Measurements from ENCODE around the gene ACCS. TPM values are rescaled to one million over a fixed set of nuclear protein-coding genes. Genes with fewer than 3 reads are reported as not detected.

The ACCS gene
- total RNA-seq, 4 donors from 2014 or later: 17.7 to 45.8 (median 31.5) TPM

DNA sequence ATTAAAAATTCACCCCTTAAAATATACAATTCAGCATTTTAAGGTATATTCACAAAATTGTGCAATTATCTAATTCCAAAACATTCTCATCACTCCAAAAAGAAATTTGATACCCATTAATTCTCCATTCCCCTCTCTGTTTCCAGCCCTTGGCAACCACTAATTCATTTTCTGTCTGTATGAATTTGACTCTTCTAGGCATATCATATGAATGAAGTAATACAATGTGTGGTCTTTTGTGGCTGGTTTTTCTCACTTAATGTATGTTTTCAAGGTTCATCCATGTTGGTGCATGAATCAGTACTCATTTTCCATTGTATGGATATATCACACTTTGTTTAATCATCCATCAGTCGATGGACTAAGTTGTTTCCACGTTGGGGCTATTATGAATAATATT, 47.2 kb upstream of the ACCS start:
- H3K36me3 ChIP-seq: no peaks in the 10 kb centered on the region
- no peaks in the 10 kb centered on the region for H3K27me3 ChIP-seq
- 54 to 64% methylated on average over 2 of the region's 2 CpGs for WGBS, 2 donors
- no peak overlapping the region for H3K4me3 ChIP-seq
- peaks cover 0 to 26% (median 0%) of the 10 kb centered on the region in 4 donors for H3K4me1 ChIP-seq
- H3K27ac ChIP-seq: no peak overlapping the region
- no peak for DNase-seq (ENCODE audit: low spot score in 2 of 2)
- TF ChIP-seq, protein P1, sequence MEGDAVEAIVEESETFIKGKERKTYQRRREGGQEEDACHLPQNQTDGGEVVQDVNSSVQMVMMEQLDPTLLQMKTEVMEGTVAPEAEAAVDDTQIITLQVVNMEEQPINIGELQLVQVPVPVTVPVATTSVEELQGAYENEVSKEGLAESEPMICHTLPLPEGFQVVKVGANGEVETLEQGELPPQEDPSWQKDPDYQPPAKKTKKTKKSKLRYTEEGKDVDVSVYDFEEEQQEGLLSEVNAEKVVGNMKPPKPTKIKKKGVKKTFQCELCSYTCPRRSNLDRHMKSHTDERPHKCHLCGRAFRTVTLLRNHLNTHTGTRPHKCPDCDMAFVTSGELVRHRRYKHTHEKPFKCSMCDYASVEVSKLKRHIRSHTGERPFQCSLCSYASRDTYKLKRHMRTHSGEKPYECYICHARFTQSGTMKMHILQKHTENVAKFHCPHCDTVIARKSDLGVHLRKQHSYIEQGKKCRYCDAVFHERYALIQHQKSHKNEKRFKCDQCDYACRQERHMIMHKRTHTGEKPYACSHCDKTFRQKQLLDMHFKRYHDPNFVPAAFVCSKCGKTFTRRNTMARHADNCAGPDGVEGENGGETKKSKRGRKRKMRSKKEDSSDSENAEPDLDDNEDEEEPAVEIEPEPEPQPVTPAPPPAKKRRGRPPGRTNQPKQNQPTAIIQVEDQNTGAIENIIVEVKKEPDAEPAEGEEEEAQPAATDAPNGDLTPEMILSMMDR (IDR thresholded peaks at IDR 0.05): no peak
- no peak for TF ChIP-seq POLR2A (IDR thresholded peaks at IDR 0.05)
- TF ChIP-seq EP300 (IDR thresholded peaks at IDR 0.05): no peak
- H3K9me3 ChIP-seq: peaks cover 0 to 12% (median 0%) of the 10 kb centered on the region in 4 donors

DNA sequence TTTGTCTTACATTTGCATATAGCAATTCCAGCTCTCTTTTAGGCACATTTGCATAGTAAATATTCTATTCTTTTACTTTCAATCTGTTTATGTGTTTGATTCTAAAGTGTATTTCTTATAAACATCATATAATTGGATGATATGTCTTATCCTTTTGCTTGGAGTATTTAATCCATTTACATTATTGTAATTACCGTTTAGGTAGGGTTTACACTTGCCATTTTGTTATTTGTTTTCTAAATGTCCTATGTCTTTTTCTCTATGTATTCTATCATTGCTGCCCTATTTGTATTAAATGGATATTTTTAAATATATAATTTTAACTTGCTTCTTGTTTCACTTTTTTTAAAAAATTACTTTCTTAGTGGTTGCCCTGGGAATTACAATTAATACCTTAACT, 41.1 kb upstream of the ACCS start:
- H3K36me3 ChIP-seq: no peaks in the 10 kb centered on the region
- H3K4me3 ChIP-seq: no peak overlapping the region
- DNase-seq (ENCODE audit: low spot score in 2 of 2): no peak
- H3K27me3 ChIP-seq: no peaks in the 10 kb centered on the region
- no peaks in the 10 kb centered on the region for H3K4me1 ChIP-seq
- H3K9me3 ChIP-seq: peaks cover 0 to 27% (median 0%) of the 10 kb centered on the region in 4 donors
- no peak overlapping the region for H3K27ac ChIP-seq
- WGBS, 2 donors: 95 to 98% methylated on average over 1 of the region's 1 CpG
- TF ChIP-seq EP300 (IDR thresholded peaks at IDR 0.05) (no peak), POLR2A (IDR thresholded peaks at IDR 0.05) (no peak)
- TF ChIP-seq, protein P1 (IDR thresholded peaks at IDR 0.05): no peak

- TF ChIP-seq EP300 (IDR thresholded peaks at IDR 0.05): no peak
- TF ChIP-seq, protein P1 (IDR thresholded peaks at IDR 0.05): no peak
- TF ChIP-seq POLR2A (IDR thresholded peaks at IDR 0.05): no peak
These were observed 40.3 kb upstream of the ACCS start for GRCh38 chr11:44025727-44026126.

GRCh38 chr11:44028401-44028800, 37.7 kb upstream of the ACCS start:
- WGBS, 2 donors: 80 to 100% methylated on average over 1 of the region's 1 CpG
- no peak for DNase-seq (ENCODE audit: low spot score in 2 of 2)
- Histone ChIP-seq H3K27me3 (no peaks in the 10 kb centered on the region), H3K4me3 (no peak overlapping the region), H3K27ac (no peak overlapping the region), H3K4me1 (peaks cover 0 to 32% (median 12%) of the 10 kb centered on the region in 4 donors), H3K9me3 (peaks cover 0 to 15% (median 0%) of the 10 kb centered on the region in 4 donors), H3K36me3 (no peaks in the 10 kb centered on the region)
- TF ChIP-seq EP300 (IDR thresholded peaks at IDR 0.05): no peak
- no peak for TF ChIP-seq POLR2A (IDR thresholded peaks at IDR 0.05)
- TF ChIP-seq, protein P1 (IDR thresholded peaks at IDR 0.05): no peak

More at GRCh38 chr11:44025727-44026126, 40.3 kb upstream of the ACCS start:
- DNase-seq (ENCODE audit: low spot score in 2 of 2): no peak
- Histone ChIP-seq H3K9me3 (peaks cover 0 to 27% (median 0%) of the 10 kb centered on the region in 4 donors), H3K27me3 (no peaks in the 10 kb centered on the region), H3K4me3 (no peak overlapping the region), H3K27ac (no peak overlapping the region), H3K4me1 (peaks cover 0 to 7% (median 3%) of the 10 kb centered on the region in 4 donors), H3K36me3 (no peaks in the 10 kb centered on the region)

- peaks cover 0 to 37% (median 12%) of the 10 kb centered on the region in 4 donors for H3K4me1 ChIP-seq
- DNase-seq (ENCODE audit: low spot score in 2 of 2): no peak
- no peaks in the 10 kb centered on the region for H3K36me3 ChIP-seq
- no peak overlapping the region for H3K27ac ChIP-seq
- H3K9me3 ChIP-seq: peaks cover 0 to 15% (median 0%) of the 10 kb centered on the region in 4 donors
- 95 to 96% methylated on average over 3 of the region's 3 CpGs for WGBS, 2 donors
- TF ChIP-seq, protein P1 (IDR thresholded peaks at IDR 0.05): no peak
- TF ChIP-seq EP300 (IDR thresholded peaks at IDR 0.05): no peak
- TF ChIP-seq POLR2A (IDR thresholded peaks at IDR 0.05): no peak
- no peaks in the 10 kb centered on the region for H3K27me3 ChIP-seq
- no peak overlapping the region for H3K4me3 ChIP-seq
These were observed 37.1 kb upstream of the ACCS start for GRCh38 chr11:44028816-44029506.

Measured in tibial nerve (tissue), 4 donors.